GM19240 (cell line): ENCODE data around the gene MFAP2.
"Not testable (repeated sequence)": the region's sequence is repeated elsewhere in the genome, so short reads cannot be mapped to it uniquely, and the experiment has no call there.

Experiments used
- DNase-seq: peaks from one replicate; pipeline ENCODE4 v3.0.0; 2011; ENCODE audit warnings: low spot score; ENCODE audit not compliant: insufficient read length

MFAP2 gene

DNA sequence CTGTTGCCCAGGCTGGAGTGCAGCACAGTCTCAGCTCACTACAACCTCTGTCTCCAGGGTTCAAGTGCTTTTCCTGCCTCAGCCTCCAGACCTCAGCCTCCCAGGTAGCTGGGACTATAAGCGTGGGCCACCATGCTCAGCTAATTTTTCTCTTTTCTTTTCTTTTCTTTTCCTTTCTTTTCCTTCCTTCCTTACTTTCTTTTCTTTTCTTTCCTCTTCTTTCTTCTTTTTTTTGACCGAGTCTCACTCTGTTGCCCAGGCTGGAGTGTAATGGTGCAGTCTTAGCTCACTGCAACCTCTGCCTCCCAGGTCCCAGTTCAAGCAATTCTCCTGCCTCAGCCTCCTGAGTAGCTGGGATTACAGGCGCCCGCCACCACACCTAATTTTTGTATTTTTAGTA lies 16.3 kb downstream of the MFAP2 start:
- not testable (repeated sequence) for DNase-seq

DNA sequence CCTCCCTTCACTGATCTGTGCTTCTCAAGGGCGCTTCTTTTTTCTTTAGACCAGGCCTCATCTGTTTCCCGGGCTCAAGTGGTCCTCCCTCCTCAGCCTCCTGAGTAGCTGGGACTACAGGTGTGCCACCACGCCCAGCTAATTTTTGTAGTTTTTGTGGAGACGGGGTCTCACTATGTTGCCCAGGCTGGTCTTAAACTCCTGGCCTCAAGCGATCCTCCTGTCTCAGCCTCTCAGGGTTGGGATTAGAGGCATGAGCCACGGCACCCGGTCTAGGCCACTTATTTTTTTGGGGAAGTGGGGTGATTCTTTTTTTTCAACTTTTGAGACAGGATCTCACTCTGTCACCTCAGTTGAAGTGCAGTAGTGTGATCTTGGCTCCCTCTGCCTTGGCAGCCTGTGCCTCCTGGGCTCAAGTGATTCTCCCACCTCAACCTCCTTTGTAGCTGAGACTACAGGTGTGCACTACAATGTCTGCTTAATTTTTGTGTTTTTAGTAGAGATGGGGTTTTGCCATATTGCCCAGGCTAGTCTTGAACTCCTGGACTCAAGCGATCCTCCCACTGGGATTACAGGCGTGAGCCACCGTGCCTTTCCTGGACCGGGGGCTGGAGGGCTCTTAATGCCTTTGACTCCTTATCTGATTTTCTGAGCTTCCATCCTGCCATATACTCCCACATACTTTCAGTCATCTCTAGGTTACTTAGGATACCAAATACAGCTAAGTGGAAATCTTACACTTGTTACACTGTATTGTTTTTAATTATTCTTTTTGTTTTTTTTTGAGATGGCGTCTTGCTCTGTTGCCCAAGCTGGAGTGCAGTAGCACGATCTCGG lies 18.9 kb downstream of the MFAP2 start:
- DNase-seq = no peak

GRCh38 chr1:16960560-16961296 lies 19.7 kb downstream of the MFAP2 start:
- peak; percentile 76 for DNase-seq

- DNase-seq = no peak
Observed at GRCh38 chr1:16958475-16958874, 21.9 kb downstream of the MFAP2 start.

- DNase-seq = no peak
Observed at GRCh38 chr1:16957731-16958130, 22.7 kb downstream of the MFAP2 start.

- no peak for DNase-seq
Observed at GRCh38 chr1:16956775-16957174, 23.6 kb downstream of the MFAP2 start.

GRCh38 chr1:16955186-16955585 lies 25.2 kb downstream of the MFAP2 start:
- no peak for DNase-seq

DNA sequence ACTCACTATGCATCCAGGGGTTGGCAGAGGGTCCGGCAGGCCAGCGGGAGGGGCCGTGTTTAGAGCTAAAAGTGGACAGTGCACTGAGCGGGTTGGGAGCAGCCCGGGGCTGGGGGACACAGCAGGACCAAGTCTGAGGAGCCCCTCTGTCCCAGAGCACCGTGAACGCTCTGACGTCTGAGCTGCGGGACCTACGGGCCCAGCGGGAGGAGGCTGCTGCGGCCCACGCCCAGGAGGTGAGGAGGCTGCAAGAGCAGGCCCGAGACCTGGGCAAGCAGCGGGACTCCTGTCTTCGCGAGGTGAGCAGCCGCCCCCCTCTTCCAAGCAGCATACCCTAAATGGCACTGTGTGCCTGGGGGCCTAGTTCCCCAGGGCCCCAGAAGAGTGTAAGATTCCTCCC lies 25.8 kb downstream of the MFAP2 start:
- no peak for DNase-seq

DNA sequence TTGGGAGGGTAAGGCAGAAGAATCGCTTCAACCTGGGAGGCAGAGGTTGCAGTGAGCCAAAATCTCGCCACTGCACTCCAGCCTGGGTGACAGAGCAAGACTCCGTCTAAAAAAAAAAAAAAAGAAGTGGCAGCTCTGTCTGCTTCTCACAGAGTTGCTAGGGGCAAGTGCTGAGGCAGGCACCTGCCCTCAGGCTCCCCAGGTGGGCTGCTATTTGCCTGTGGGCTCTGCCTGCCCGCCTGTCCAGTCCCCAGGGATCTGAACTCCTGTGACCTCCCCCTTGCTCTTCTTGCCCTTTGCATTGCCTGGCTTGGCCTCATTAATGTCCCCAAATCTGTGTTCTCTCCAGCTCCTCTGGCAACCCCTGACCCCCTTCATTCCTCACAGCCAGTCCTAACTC lies 28.0 kb downstream of the MFAP2 start:
- not testable (repeated sequence) for DNase-seq

GRCh38 chr1:16949026-16949425 lies 31.4 kb downstream of the MFAP2 start:
- DNase-seq = not testable (repeated sequence)

DNA sequence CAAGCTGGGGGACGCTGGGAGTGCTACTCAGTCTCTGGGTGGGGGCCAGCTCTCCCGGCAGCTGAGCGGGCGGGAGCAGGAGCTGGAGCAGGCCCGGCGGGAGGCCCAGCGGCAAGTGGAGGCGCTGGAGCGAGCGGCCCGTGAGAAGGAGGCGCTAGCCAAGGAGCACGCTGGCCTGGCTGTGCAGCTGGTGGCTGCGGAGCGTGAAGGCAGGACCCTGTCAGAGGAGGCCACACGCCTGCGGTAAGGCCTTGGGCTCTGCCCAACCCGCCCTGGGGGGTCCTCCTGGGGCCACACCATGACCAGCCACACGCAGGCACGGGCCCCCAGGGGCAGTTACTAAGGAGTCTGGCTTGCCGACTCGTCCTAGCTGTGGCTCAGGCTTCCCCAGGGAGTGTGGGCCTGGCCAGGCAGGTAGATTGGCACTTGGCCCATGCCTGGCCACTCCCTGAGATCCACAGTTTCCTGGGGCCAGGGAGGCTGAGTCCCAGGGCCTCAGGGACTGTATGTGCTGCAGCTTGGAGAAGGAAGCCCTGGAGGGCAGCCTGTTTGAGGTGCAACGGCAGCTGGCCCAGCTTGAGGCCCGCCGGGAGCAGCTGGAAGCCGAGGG lies 32.0 kb downstream of the MFAP2 start:
- not testable (repeated sequence) for DNase-seq

DNA sequence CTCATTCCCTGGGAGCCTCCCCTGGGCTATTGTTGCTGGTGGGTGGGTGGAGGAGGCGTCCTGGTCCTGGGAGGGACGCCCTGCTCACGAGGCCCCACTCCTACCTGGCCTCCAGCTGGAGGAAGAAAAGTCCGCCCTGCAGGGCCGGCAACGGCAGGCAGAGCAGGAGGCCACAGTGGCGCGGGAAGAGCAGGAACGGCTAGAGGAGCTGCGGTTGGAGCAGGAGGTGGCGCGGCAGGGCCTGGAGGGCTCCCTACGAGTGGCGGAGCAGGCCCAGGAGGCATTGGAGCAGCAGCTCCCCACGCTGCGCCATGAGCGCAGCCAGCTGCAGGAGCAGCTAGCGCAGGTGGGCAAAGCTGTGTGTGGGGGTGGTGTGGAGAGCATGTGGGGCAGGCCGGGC lies 33.8 kb downstream of the MFAP2 start:
- DNase-seq = no peak

- DNase-seq = not testable (repeated sequence)
Observed at GRCh38 chr1:16946185-16946584, 34.2 kb downstream of the MFAP2 start.

GRCh38 chr1:16945512-16945911 lies 34.9 kb downstream of the MFAP2 start:
- DNase-seq = not testable (repeated sequence)

DNA sequence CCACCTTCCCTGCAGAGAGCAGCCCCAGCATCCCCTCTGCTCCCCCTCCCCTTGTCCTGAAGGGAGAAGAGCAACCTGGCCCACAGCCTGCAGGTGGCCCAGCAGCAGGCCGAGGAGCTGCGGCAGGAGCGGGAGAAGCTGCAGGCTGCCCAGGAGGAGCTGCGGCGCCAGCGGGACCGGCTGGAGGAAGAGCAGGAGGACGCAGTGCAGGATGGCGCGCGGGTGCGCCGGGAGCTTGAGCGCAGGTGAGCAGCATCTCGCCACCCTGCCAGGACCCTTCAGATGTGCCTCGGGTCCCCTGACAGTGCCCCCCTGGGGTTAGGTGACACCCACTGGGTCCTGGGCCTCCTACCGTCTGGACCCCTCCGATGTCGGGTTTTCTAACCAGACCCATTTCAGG lies 36.4 kb downstream of the MFAP2 start:
- DNase-seq = no peak

- DNase-seq = not testable (repeated sequence)
Observed at GRCh38 chr1:16939386-16940180, 40.8 kb downstream of the MFAP2 start.

- DNase-seq = no peak
Observed at GRCh38 chr1:16938351-16939321, 41.8 kb downstream of the MFAP2 start.

- not testable (repeated sequence) for DNase-seq
Observed at GRCh38 chr1:16936580-16936979, 43.8 kb downstream of the MFAP2 start.

DNA sequence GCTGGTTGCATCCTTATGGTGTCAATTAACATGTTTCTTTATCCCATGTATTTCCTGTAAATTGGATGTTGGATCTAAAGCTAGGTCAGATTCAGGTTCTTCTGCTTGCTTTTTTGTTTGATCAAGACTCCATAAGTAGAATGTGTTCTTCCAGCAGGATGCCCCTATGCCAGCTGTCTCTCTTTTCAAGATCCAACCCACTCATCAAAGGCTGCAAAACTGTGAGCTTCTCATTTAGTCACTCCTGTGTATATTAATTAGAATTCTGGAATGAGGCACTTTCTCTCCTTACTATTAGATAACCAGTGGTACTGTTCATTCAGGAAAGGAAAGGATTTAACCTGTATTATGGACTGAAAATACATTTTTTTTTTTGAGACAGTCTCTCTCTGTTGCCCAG lies 46.5 kb downstream of the MFAP2 start:
- not testable (repeated sequence) for DNase-seq
